ENCODE results near the gene HIP1. TPM values are rescaled to one million over a fixed set of nuclear protein-coding genes. Genes with fewer than 3 reads are reported as not detected.

HIP1 gene
- total RNA-seq, 1 donor from 2014 or later = 39.2 TPM

DNA sequence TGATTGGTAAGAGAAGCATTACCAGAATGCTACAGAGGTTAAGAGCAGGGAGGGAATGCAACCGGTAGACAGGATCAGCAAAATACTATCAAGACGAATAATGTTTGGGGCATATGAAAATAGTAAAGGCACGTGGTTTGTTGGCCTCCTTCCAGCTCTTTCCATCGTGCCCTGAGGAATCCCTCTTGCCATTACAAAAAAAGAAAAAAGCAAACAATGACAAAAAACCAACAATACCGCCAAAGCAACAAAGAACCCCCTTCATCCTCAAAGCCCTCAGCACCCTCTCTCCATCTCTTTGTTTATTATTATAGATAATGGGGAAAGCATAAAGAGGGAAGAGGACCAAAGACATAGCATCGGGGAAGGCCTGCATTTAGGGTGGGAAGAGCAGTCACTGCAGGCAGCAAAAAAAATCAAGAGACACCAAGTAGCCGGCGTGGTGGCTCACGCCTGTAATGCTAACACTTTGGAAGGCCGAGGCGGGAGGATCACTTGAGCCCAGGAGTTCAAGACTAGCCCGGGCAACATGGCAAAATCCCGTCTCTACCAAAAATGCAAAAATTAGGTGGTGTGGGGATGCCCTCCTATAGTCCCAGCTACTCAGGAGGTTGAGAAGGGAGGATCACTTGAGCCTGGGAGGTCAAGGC, 78.0 kb downstream of the HIP1 start:
- Histone ChIP-seq H3K9me3 (ENCODE audit: low read depth) (no peaks in the 10 kb centered on the region), H3K27ac (no peak overlapping the region), H3K9ac (no peak overlapping the region), H4K20me1 (ENCODE audit: low read depth) (no peaks in the 10 kb centered on the region), H3K79me2 (ENCODE audit: low read depth) (no peaks in the 10 kb centered on the region), H3K4me3 (no peak overlapping the region), H3K36me3 (no peaks in the 10 kb centered on the region), H3F3A (ENCODE audit: low read depth) (no peaks in the 10 kb centered on the region), H2AFZ (replicated peaks) (no peak overlapping the region), H3K27me3 (no peaks in the 10 kb centered on the region), H3K4me1 (no peaks in the 10 kb centered on the region), H3K4me2 (no peak overlapping the region)
- Mint-ChIP-seq H3K36me3 (peaks cover 1% of the 10 kb centered on the region), H3K27ac (peak overlapping the region; percentile 64), H3K27me3 (ENCODE audit: insufficient read depth, low read depth) (no peaks in the 10 kb centered on the region), H3K4me1 (peaks cover 10% of the 10 kb centered on the region), H3K4me3 (no peak overlapping the region), H3K9me3 (no peaks in the 10 kb centered on the region)
- no peak for DNase-seq (ENCODE audit: low spot score)
- TF ChIP-seq EZH2phosphoT487 (IDR thresholded peaks at IDR 0.05) (no peak), EZH2 (IDR thresholded peaks at IDR 0.05) (no peak)
- TF ChIP-seq, protein P1, sequence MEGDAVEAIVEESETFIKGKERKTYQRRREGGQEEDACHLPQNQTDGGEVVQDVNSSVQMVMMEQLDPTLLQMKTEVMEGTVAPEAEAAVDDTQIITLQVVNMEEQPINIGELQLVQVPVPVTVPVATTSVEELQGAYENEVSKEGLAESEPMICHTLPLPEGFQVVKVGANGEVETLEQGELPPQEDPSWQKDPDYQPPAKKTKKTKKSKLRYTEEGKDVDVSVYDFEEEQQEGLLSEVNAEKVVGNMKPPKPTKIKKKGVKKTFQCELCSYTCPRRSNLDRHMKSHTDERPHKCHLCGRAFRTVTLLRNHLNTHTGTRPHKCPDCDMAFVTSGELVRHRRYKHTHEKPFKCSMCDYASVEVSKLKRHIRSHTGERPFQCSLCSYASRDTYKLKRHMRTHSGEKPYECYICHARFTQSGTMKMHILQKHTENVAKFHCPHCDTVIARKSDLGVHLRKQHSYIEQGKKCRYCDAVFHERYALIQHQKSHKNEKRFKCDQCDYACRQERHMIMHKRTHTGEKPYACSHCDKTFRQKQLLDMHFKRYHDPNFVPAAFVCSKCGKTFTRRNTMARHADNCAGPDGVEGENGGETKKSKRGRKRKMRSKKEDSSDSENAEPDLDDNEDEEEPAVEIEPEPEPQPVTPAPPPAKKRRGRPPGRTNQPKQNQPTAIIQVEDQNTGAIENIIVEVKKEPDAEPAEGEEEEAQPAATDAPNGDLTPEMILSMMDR (IDR thresholded peaks at IDR 0.05) = no peak

- Mint-ChIP-seq H3K36me3 (peaks cover 1% of the 10 kb centered on the region), H3K9me3 (no peaks in the 10 kb centered on the region), H3K27me3 (ENCODE audit: insufficient read depth, low read depth) (no peaks in the 10 kb centered on the region), H3K27ac (no peak overlapping the region), H3K4me1 (peaks cover 10% of the 10 kb centered on the region), H3K4me3 (no peak overlapping the region)
- no peak overlapping the region for H3K4me3 ChIP-seq
- no peak overlapping the region for H3K9ac ChIP-seq
- H3K27ac ChIP-seq = no peak overlapping the region
- TF ChIP-seq, protein P1 (IDR thresholded peaks at IDR 0.05) = no peak
- DNase-seq (ENCODE audit: low spot score) = no peak
- no peak overlapping the region for H2AFZ ChIP-seq (replicated peaks)
- no peaks in the 10 kb centered on the region for H3K27me3 ChIP-seq
- H3K4me1 ChIP-seq = no peaks in the 10 kb centered on the region
- H3K9me3 ChIP-seq (ENCODE audit: low read depth) = no peaks in the 10 kb centered on the region
- H4K20me1 ChIP-seq (ENCODE audit: low read depth) = no peaks in the 10 kb centered on the region
- no peak overlapping the region for H3K4me2 ChIP-seq
- no peaks in the 10 kb centered on the region for H3K79me2 ChIP-seq (ENCODE audit: low read depth)
- no peaks in the 10 kb centered on the region for H3F3A ChIP-seq (ENCODE audit: low read depth)
- no peaks in the 10 kb centered on the region for H3K36me3 ChIP-seq
Measured at GRCh38 chr7:75658802-75659201, 79.9 kb downstream of the HIP1 start.

GRCh38 chr7:75658369-75658768, 80.4 kb downstream of the HIP1 start:
- Histone ChIP-seq H3K36me3 (no peaks in the 10 kb centered on the region), H3K9ac (no peak overlapping the region), H3K4me2 (no peak overlapping the region), H2AFZ (replicated peaks) (no peak overlapping the region), H3K4me1 (no peaks in the 10 kb centered on the region), H3K79me2 (ENCODE audit: low read depth) (no peaks in the 10 kb centered on the region), H3K27me3 (no peaks in the 10 kb centered on the region), H3K4me3 (no peak overlapping the region), H3K9me3 (ENCODE audit: low read depth) (no peaks in the 10 kb centered on the region), H4K20me1 (ENCODE audit: low read depth) (no peaks in the 10 kb centered on the region), H3K27ac (no peak overlapping the region), H3F3A (ENCODE audit: low read depth) (no peaks in the 10 kb centered on the region)
- Mint-ChIP-seq H3K36me3 (peaks cover 1% of the 10 kb centered on the region), H3K27me3 (ENCODE audit: insufficient read depth, low read depth) (no peaks in the 10 kb centered on the region), H3K4me3 (no peak overlapping the region), H3K27ac (no peak overlapping the region), H3K4me1 (peaks cover 10% of the 10 kb centered on the region), H3K9me3 (no peaks in the 10 kb centered on the region)
- no peak for DNase-seq (ENCODE audit: low spot score)
- TF ChIP-seq EZH2phosphoT487 (IDR thresholded peaks at IDR 0.05) = no peak
- TF ChIP-seq, protein P1 (IDR thresholded peaks at IDR 0.05) = no peak
- no peak for TF ChIP-seq EZH2 (IDR thresholded peaks at IDR 0.05)
